HUES6 (cell line): ENCODE results near the gene BICRAL.
"Not testable (repeated sequence)": the region's sequence is repeated elsewhere in the genome, so short reads cannot be mapped to it uniquely, and the experiment has no call there.

Experiments
- H3K27ac ChIP-seq: 2 replicates; pipeline ENCODE4 v1.7.0; 2013; ENCODE audit warnings: low read depth, mild to moderate bottlenecking, low read length, inconsistent platforms
- H3K27me3 ChIP-seq: 2 replicates; pipeline ENCODE4 v1.6.1; 2013; ENCODE audit warnings: low read length; ENCODE audit not compliant: control insufficient read depth, insufficient read depth
- H3K36me3 ChIP-seq: 2 replicates; pipeline ENCODE4 v1.6.1; 2013; ENCODE audit warnings: low read length; ENCODE audit not compliant: control insufficient read depth, insufficient read depth
- H3K4me1 ChIP-seq: 2 replicates; pipeline ENCODE4 v1.6.1; 2013; ENCODE audit warnings: low read length; ENCODE audit not compliant: control insufficient read depth, insufficient read depth
- H3K4me3 ChIP-seq: 2 replicates; pipeline ENCODE4 v1.5.1; 2013; ENCODE audit warnings: low read depth, low read length
- H3K9ac ChIP-seq: one replicate; pipeline ENCODE4 v1.6.1; 2013; ENCODE audit warnings: mild to moderate bottlenecking, low read length
- H3K9me3 ChIP-seq: 2 replicates; pipeline ENCODE4 v1.6.1; 2013; ENCODE audit warnings: low read depth, low read length; ENCODE audit not compliant: control insufficient read depth, insufficient read depth

BICRAL gene

GRCh38 chr6:42805297-42805861 is 23.5 kb downstream of the BICRAL start:
- Histone ChIP-seq H3K27ac (no peak overlapping the region), H3K27me3 (no peaks in the 10 kb centered on the region), H3K9me3 (no peaks in the 10 kb centered on the region), H3K4me1 (no peaks in the 10 kb centered on the region), H3K36me3 (peaks cover 2% of the 10 kb centered on the region), H3K9ac (no peak overlapping the region), H3K4me3 (no peak overlapping the region)

- not testable (repeated sequence) for H3K4me3 ChIP-seq, H3K4me1 ChIP-seq, H3K9me3 ChIP-seq, H3K27ac ChIP-seq, H3K9ac ChIP-seq, H3K36me3 ChIP-seq, H3K27me3 ChIP-seq
These were observed 24.5 kb downstream of the BICRAL start for GRCh38 chr6:42806359-42806758.

DNA sequence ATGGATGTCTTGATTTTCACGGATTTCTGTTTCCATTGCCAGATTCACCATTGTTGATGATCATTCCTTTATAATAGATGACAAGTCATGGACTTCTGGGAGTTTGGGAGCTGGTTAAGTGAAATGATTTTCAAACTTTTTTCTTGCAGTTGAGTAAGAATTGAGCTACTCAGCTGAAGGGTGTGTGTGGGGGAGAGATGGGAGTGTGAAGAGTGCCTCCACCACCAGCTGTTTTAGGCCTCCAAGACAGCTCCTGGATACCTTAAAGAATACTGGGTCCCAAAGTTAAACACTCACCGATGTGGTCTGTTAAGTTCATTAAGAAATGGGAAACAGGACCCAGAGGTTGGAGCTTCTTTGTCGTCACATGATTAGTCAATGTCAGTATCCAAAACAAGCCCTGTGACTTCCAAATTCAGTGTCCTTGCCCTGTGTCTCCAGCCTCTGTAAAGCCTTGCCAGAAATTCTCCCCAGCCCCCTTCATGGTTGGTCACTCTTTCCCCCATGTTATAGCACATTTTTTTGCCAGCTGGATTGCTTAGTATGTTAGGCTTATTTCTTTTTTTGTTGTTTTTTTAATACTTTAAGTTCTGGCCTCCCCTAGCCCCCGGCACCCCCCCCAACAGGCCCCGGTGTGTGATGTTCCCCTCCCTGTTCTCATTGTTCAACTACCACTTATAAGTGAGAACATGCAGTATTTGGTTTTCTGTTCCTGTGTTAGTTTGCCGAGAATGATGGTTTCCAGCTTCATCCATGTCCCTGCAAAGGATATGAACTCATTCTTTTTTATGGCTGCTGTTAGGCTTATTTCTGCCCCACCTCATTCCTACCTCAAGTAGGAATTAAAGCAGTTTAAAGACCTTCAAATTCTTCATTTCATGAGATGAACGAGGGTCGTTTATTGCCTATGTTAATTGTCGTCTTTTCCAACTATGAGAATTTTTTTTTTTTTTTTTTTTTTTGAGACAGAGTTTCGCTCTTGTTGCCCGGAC is 26.9 kb downstream of the BICRAL start:
- H3K36me3 ChIP-seq, result peaks cover 4% of the 10 kb centered on the region
- no peaks in the 10 kb centered on the region for H3K9me3 ChIP-seq
- H3K4me3 ChIP-seq, result no peak overlapping the region
- no peaks in the 10 kb centered on the region for H3K4me1 ChIP-seq
- no peaks in the 10 kb centered on the region for H3K27me3 ChIP-seq
- no peak overlapping the region for H3K9ac ChIP-seq
- H3K27ac ChIP-seq, result no peak overlapping the region

- no peak overlapping the region for H3K27ac ChIP-seq
- no peaks in the 10 kb centered on the region for H3K4me1 ChIP-seq
- H3K9ac ChIP-seq, result no peak overlapping the region
These were observed 31.3 kb downstream of the BICRAL start for GRCh38 chr6:42813074-42813645.

DNA sequence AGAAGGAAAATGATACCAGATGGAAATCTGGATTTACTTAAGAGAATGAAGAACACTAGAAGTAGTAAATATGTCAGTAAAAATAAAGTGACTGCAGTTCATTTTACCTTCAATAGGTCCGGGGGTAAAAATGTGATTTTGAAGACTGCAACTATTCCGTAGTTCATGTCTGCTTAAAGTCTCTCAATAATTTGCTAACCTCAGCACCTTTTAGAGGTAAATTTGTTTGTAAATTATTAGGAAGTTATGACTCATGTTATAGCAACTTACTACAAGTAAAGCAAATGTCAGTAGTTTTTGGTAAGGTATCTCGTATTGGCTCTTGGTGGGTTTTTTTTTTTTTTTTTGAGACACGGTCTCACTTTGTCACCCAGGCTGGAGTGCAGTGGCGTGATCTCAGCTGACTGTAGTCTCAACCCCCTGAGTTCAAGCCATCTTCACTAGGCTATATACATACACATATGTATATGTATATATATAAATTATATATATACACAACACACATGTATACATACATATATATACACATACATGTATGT is 32.1 kb downstream of the BICRAL start:
- Histone ChIP-seq H3K9me3 (no peaks in the 10 kb centered on the region), H3K36me3 (peaks cover 4% of the 10 kb centered on the region), H3K4me3 (no peak overlapping the region), H3K9ac (no peak overlapping the region), H3K4me1 (peaks cover 7% of the 10 kb centered on the region), H3K27ac (no peak overlapping the region), H3K27me3 (no peaks in the 10 kb centered on the region)

More at GRCh38 chr6:42813074-42813645, 31.3 kb downstream of the BICRAL start:
- Histone ChIP-seq H3K4me3 (no peak overlapping the region), H3K9me3 (no peaks in the 10 kb centered on the region), H3K27me3 (no peaks in the 10 kb centered on the region), H3K36me3 (peaks cover 4% of the 10 kb centered on the region)

GRCh38 chr6:42815726-42816125 is 33.9 kb downstream of the BICRAL start:
- H3K4me3 ChIP-seq, result not testable (repeated sequence)

DNA sequence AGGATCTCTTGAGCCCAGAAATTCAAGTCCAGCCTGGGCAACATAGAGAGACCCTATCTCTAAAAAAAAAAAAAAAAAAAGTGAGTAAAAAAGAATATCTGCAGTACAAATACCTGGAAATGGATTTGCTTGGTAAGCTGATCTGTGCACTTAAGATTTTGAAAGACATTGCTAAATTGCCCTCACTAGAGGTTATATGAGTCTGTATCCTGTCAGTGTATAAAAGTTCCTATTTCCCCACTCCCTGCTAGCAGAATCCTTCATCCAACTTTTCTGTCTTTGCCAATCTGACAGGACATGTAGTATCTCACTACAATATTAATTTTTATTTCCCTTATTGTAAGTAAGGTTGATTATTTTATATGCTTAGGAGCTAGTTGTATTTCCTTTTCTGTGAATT is 36.1 kb downstream of the BICRAL start:
- Histone ChIP-seq H3K36me3 (peaks cover 2% of the 10 kb centered on the region; the same call in 1 of the 2 replicates), H3K4me1 (peaks cover 26% of the 10 kb centered on the region), H3K9ac (no peak overlapping the region), H3K27me3 (no peaks in the 10 kb centered on the region), H3K27ac (no peak overlapping the region), H3K4me3 (no peak overlapping the region), H3K9me3 (no peaks in the 10 kb centered on the region)

More at GRCh38 chr6:42815726-42816125, 33.9 kb downstream of the BICRAL start:
- peaks cover 21% of the 10 kb centered on the region for H3K4me1 ChIP-seq
- not testable (repeated sequence) for H3K27ac ChIP-seq, H3K36me3 ChIP-seq, H3K9ac ChIP-seq, H3K27me3 ChIP-seq, H3K9me3 ChIP-seq

DNA sequence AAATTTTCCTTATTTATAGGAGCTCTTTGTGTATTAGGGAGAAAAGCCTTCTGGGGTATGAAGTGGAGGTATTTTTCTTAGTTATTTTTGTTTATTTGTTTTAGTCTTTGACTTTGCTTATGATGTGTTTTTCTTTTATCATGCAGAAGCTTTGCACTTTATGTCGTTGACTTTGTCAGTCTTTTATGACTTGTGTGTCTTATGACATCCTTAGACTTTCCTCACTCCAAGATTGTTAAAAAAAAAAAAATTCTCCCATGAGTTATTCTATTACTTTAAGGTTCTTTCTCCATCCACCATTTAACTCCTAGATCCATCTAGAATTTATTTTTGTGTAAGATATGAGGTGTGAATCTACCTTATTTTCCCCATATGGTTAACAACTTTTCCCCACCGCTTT is 36.6 kb downstream of the BICRAL start:
- Histone ChIP-seq H3K27ac (0 out of 2 replicates have a peak overlapping the region, but pooled peaks have one; percentile 53), H3K9me3 (no peaks in the 10 kb centered on the region), H3K9ac (no peak overlapping the region), H3K36me3 (peaks cover 6% of the 10 kb centered on the region), H3K4me1 (peaks cover 26% of the 10 kb centered on the region), H3K4me3 (no peak overlapping the region), H3K27me3 (no peaks in the 10 kb centered on the region)

DNA sequence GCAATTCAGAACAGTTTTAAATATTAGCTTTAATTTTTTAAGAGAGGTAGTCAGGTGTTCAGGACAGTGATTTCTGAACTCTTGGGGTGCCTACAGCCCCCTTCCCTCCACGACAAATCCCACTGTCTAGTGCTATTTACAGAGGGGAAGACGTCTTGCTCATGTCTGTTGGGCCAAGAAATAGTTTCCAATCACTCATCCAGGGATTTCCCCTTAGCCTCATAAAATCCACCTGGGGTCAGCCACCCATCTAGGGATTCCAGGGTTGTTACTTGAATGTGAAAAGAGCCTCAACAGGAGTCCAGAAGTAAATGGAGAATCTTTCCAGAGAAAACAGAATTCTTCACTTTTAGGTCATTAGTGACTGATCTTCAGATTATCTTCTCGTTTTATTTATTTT is 37.0 kb downstream of the BICRAL start:
- H3K36me3 ChIP-seq, result peaks cover 7% of the 10 kb centered on the region
- no peak overlapping the region for H3K4me3 ChIP-seq
- H3K27me3 ChIP-seq, result no peaks in the 10 kb centered on the region
- no peaks in the 10 kb centered on the region for H3K9me3 ChIP-seq
- peaks cover 26% of the 10 kb centered on the region for H3K4me1 ChIP-seq
- no peak overlapping the region for H3K9ac ChIP-seq
- 0 out of 2 replicates have a peak overlapping the region, but pooled peaks have one; percentile 53 for H3K27ac ChIP-seq

DNA sequence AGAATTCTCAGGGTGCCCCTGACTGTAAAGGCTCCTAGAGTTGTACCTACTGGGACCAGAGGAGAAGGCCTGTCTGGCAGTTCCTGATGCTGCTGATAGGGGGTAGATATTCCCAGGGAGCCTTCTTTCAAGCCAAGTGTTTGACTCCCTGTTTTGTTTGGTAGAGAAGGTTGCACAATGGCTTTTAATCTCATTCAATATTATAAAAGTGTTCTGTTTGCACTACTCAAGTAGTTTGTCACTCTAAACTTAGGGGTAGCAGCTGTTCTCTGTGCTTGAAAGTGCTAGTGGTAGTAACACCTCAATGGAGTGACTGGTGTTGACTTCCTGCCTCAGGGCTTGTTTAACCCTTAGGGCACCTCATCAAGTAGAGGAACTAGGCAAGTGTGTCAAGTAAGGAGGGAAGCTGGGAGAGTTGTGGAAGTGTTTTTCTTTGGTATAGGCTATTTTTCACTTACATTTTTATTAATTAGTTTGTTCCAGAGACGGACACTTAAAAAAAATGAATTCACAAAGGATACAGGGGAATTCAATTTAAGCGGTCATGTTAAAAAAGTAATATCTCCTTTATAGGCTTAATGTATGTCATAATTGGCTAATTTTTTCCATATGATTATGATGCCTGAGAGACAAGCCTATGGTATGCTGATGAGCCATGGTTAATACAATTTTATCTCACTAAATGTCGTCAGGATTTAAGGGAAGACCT is 38.1 kb downstream of the BICRAL start:
- Histone ChIP-seq H3K9ac (no peak overlapping the region), H3K9me3 (no peaks in the 10 kb centered on the region), H3K4me3 (no peak overlapping the region), H3K27ac (no peak overlapping the region), H3K36me3 (peaks cover 11% of the 10 kb centered on the region), H3K4me1 (peaks cover 26% of the 10 kb centered on the region), H3K27me3 (no peaks in the 10 kb centered on the region)
